Neural progenitor cell (in vitro differentiated cells): ENCODE measurements around the gene PKDCC.

ENCODE experiments used
- EZH2 ChIP-seq: fragments of 200-600 bp; sonication (generic); IDR thresholded peaks from 2 replicates; pipeline ENCODE4 v1.6.1; 2017; ENCODE audit warnings: antibody characterized with exemption, mild to moderate bottlenecking, moderate library complexity
- TF ChIP-seq, protein P1 (sequence below): fragments of 200-600 bp; sonication (generic); IDR thresholded peaks from 2 replicates; pipeline ENCODE4 v1.5.1; 2017; ENCODE audit warnings: antibody characterized with exemption, mild to moderate bottlenecking

- TF ChIP-seq, protein P1, sequence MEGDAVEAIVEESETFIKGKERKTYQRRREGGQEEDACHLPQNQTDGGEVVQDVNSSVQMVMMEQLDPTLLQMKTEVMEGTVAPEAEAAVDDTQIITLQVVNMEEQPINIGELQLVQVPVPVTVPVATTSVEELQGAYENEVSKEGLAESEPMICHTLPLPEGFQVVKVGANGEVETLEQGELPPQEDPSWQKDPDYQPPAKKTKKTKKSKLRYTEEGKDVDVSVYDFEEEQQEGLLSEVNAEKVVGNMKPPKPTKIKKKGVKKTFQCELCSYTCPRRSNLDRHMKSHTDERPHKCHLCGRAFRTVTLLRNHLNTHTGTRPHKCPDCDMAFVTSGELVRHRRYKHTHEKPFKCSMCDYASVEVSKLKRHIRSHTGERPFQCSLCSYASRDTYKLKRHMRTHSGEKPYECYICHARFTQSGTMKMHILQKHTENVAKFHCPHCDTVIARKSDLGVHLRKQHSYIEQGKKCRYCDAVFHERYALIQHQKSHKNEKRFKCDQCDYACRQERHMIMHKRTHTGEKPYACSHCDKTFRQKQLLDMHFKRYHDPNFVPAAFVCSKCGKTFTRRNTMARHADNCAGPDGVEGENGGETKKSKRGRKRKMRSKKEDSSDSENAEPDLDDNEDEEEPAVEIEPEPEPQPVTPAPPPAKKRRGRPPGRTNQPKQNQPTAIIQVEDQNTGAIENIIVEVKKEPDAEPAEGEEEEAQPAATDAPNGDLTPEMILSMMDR = no peak
- no peak for TF ChIP-seq EZH2
Observed at GRCh38 chr2:42099438-42100173, 51.8 kb downstream of the PKDCC start.
